Activated CD8-positive, alpha-beta T cell treated with anti-CD3 and anti-CD28 coated beads for 36 hours (primary cell): ENCODE data around the gene SLC41A3. TPM values are rescaled to one million over a fixed set of nuclear protein-coding genes. Genes with fewer than 3 reads are reported as not detected.

Source experiments
- ATAC-seq: fragments of 200-7000 bp; cut with Tn5 transposase; one replicate; pipeline ENCODE4 v1.10.0; 2021; ENCODE audit warnings: mild to moderate bottlenecking, moderate library complexity
- CTCF ChIA-PET: fragments of 350-600 bp; sonication (Branson Sonifier 250); formaldehyde crosslinking; loops from one replicate; lab custom pipeline; 2021; ENCODE audit warnings: antibody characterized with exemption; lab: Charles Lee
- POLR2A ChIA-PET: fragments of 350-600 bp; sonication (Branson Sonifier 250); formaldehyde crosslinking; loops from one replicate; lab custom pipeline; 2021; ENCODE audit warnings: antibody characterized with exemption; lab: Charles Lee
- DNase-seq: peaks from one replicate; pipeline ENCODE4 v3.0.0-alpha.2; 2020
- H3K27ac Mint-ChIP-seq: one replicate; pipeline ENCODE4 v1.8.0; 2021; ENCODE audit warnings: mild to moderate bottlenecking, mixed read lengths
- H3K27me3 Mint-ChIP-seq: one replicate; pipeline ENCODE4 v1.8.0; 2021; ENCODE audit warnings: mixed read lengths
- H3K36me3 Mint-ChIP-seq: one replicate; pipeline ENCODE4 v1.8.0; 2021; ENCODE audit warnings: low read depth, mixed read lengths
- H3K4me1 Mint-ChIP-seq: one replicate; pipeline ENCODE4 v1.8.0; 2021; ENCODE audit warnings: low read depth, mixed read lengths
- H3K4me3 Mint-ChIP-seq: one replicate; pipeline ENCODE4 v1.8.0; 2021; ENCODE audit warnings: mild to moderate bottlenecking, moderate library complexity, mixed read lengths
- H3K9me3 Mint-ChIP-seq: one replicate; pipeline ENCODE4 v1.8.0; 2021; ENCODE audit warnings: mixed read lengths
- intact Hi-C: fragments of 100-400 bp; cut with micrococcal nuclease; formaldehyde crosslinking; loops from one replicate; pipeline ENCODE4 v1.10.0; 2022
- total RNA-seq, 2 experiments: library from RNA; stranded (reverse); gene quantifications; one replicate each; pipeline ENCODE4 v1.2.3, GENCODE V29; 2021
- TF ChIP-seq, protein P1 (sequence below): fragments of 200-600 bp; IDR thresholded peaks from one replicate; pipeline ENCODE4 v1.8.0; 2022; ENCODE audit warnings: antibody characterized with exemption, mild to moderate bottlenecking

The SLC41A3 gene
- total RNA-seq, 2 experiments from 2014 or later = 19.1 to 23.4 TPM

DNA sequence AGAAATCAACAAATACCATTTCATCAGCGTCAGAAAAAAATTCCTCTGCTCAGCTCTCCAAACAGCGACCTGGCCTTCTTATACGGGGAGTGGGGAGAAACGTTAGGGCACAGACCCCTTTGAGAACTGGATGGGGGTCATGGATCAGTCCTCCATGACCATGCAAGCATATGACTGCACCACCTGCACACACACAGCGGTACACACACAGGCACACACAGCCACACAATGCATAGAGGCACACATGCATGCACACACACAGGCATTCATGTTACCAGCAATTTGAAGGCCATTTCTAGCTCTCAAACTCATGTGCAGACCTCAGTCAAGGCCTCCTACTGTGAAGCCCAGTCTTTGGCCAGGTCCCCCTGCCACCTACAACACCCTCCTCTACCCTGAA, 50.2 kb downstream of the SLC41A3 start:
- intact Hi-C loops = no loop called here
- Mint-ChIP-seq H3K4me1 (no peaks in the 10 kb centered on the region), H3K27ac (no peak overlapping the region), H3K36me3 (peaks cover 46% of the 10 kb centered on the region), H3K9me3 (peaks cover 6% of the 10 kb centered on the region), H3K4me3 (no peak overlapping the region), H3K27me3 (no peaks in the 10 kb centered on the region)
- DNase-seq (no peak), ATAC-seq (no peak)
- ChIA-PET POLR2A (no interaction called here), CTCF (no interaction called here)
- TF ChIP-seq, protein P1, sequence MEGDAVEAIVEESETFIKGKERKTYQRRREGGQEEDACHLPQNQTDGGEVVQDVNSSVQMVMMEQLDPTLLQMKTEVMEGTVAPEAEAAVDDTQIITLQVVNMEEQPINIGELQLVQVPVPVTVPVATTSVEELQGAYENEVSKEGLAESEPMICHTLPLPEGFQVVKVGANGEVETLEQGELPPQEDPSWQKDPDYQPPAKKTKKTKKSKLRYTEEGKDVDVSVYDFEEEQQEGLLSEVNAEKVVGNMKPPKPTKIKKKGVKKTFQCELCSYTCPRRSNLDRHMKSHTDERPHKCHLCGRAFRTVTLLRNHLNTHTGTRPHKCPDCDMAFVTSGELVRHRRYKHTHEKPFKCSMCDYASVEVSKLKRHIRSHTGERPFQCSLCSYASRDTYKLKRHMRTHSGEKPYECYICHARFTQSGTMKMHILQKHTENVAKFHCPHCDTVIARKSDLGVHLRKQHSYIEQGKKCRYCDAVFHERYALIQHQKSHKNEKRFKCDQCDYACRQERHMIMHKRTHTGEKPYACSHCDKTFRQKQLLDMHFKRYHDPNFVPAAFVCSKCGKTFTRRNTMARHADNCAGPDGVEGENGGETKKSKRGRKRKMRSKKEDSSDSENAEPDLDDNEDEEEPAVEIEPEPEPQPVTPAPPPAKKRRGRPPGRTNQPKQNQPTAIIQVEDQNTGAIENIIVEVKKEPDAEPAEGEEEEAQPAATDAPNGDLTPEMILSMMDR = no peak

DNA sequence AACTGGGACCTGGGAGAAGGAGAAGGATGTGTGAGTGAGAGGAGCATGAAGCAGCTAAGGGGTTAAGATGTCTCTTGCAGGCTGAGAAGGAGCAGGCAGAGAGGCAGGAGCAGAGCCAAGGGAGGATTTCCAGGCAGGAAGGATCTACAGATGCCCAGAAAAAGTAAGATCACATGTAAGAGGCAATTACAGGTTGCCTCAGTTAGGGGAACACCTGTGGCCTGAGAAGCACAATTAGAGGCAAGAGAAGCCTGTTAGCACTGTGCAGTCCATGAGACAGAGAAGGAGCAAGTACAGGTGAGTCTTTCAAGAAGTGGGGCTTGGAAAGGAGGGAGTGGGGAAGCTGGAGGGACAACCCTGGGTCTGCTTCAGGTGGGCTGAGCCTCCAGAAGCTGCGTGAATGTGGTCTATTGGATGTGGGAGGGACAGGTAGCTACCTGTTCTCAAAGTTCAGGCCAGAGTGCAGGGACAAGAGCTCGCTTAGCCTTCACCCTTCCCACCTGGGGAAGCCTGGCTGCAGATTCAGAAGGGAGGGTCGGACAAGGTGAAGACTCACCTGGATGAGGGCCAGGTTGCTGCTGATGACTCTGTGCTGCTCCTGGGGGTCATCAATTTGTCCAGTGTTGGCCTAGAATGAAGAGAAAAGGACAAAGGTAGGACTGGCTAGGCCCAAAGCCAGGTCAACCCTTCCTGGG, 50.7 kb downstream of the SLC41A3 start:
- peaks cover 8% of the 10 kb centered on the region for H3K9me3 Mint-ChIP-seq

DNA sequence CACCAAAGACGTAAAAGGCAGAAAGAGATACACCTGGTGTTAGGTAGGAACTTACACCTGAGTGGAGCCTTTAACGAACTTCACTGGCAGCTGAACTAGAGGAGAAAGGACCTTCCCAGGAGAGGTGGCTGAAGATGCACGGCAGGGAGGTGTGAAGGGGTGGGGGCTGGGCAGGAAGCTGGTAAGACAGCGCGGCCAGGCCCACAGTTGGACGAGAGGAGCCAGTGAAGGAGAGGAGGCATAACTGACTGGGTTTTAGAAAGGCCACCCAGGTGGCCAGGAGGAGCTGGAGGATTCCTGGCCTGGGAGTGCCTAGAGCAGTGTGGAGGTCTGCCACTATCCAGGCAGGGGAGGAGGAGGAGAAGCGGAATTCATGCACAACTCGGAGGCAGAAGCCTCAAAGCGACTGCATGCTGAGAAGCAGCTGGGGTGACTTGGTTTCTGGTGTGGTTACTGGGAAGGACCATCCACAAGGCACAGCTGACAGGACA, 51.9 kb downstream of the SLC41A3 start:
- ATAC-seq (no peak), DNase-seq (no peak)
- Mint-ChIP-seq H3K27ac (no peak overlapping the region), H3K36me3 (peaks cover 46% of the 10 kb centered on the region), H3K4me1 (peaks cover 2% of the 10 kb centered on the region), H3K27me3 (no peaks in the 10 kb centered on the region), H3K9me3 (peaks cover 15% of the 10 kb centered on the region), H3K4me3 (no peak overlapping the region)
- intact Hi-C loops = no loop called here
- POLR2A ChIA-PET = no interaction called here
- TF ChIP-seq, protein P1 = no peak
- CTCF ChIA-PET = no interaction called here

More for the DNA sequence above, 50.7 kb downstream of the SLC41A3 start:
- TF ChIP-seq, protein P1 = no peak
- H3K27ac Mint-ChIP-seq = no peak overlapping the region
- no peaks in the 10 kb centered on the region for H3K4me1 Mint-ChIP-seq
- H3K36me3 Mint-ChIP-seq = peaks cover 43% of the 10 kb centered on the region
- CTCF ChIA-PET = no interaction called here
- no peak overlapping the region for H3K4me3 Mint-ChIP-seq
- intact Hi-C loops = no loop called here
- POLR2A ChIA-PET = no interaction called here
- ATAC-seq (no peak), DNase-seq (no peak)
- no peaks in the 10 kb centered on the region for H3K27me3 Mint-ChIP-seq

DNA sequence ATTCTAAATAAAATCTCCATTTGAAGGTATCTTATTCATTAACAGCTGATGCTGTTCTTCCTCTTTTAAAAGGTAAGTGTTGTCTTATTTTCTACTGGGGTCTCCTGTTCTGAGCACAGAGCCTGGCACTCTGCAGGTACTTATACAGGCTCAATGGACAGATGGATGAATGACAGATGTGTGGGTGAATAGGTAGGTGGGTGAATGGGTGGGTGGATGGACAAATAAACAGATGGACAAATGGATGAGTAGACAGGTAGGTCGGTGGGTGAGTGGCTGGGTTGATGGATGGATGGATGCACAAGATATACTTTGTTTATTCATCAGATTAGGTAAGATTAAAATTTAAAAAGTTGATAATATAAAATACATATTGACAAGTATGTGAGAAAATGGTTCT, 53.5 kb downstream of the SLC41A3 start:
- ATAC-seq (no peak), DNase-seq (no peak)
- Mint-ChIP-seq H3K36me3 (peaks cover 52% of the 10 kb centered on the region), H3K4me1 (peaks cover 7% of the 10 kb centered on the region), H3K27me3 (no peaks in the 10 kb centered on the region), H3K4me3 (no peak overlapping the region), H3K9me3 (peaks cover 15% of the 10 kb centered on the region), H3K27ac (no peak overlapping the region)
- POLR2A ChIA-PET = no interaction called here
- TF ChIP-seq, protein P1 = no peak
- intact Hi-C loops = no loop called here
- CTCF ChIA-PET = no interaction called here

DNA sequence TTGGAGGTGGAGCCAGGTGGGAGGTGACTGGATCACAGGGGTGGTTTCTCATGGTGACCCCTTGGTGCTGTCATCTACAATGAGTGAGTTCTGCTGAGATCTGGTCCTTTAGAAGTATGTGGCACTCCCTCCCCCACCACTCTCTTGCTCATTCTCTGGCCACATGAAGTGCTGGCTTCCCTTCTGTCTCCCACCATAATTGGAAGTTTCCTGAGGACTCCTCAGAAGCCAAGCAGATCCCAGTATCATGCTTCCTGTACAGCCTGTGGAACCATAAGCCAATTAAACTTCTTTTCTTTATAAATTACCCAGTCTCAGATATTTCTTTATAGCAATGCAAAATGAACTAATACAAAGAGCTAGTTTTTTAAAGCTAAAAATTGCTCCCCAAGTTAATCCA, 54.7 kb downstream of the SLC41A3 start:
- POLR2A ChIA-PET = no interaction called here
- Mint-ChIP-seq H3K27ac (no peak overlapping the region), H3K36me3 (peaks cover 45% of the 10 kb centered on the region), H3K27me3 (no peaks in the 10 kb centered on the region), H3K4me1 (peaks cover 10% of the 10 kb centered on the region), H3K4me3 (no peak overlapping the region), H3K9me3 (peaks cover 15% of the 10 kb centered on the region)
- no peak for ATAC-seq
- CTCF ChIA-PET = no interaction called here
- TF ChIP-seq, protein P1 = no peak
- intact Hi-C loops = no loop called here
- no peak for DNase-seq
